OCI-LY1 (cell line): ENCODE results near the gene RRAGC.
"Not testable (repeated sequence)": the region's sequence is repeated elsewhere in the genome, so short reads cannot be mapped to it uniquely, and the experiment has no call there.

Source experiments
- H2AFZ ChIP-seq: fragments of 200-600 bp; sonication (generic), shearing (Covaris generic); 2 replicates; pipeline ENCODE4 v1.6.0; 2014; ENCODE audit warnings: antibody characterized with exemption, mild to moderate bottlenecking, low read length
- H3F3A ChIP-seq: fragments of 200-600 bp; sonication (generic), shearing (Covaris generic); 2 replicates; pipeline ENCODE4 v1.6.0; 2014; ENCODE audit warnings: mild to moderate bottlenecking, antibody characterized with exemption, low read length, moderate library complexity; ENCODE audit not compliant: insufficient read depth
- H3K27ac ChIP-seq: fragments of 200-600 bp; sonication (generic); 2 replicates; pipeline ENCODE4 v1.5.1; 2014; ENCODE audit warnings: low read length, mixed run types, mild to moderate bottlenecking, low read depth; ENCODE audit not compliant: poor library complexity, severe bottlenecking
- H3K27me3 ChIP-seq: fragments of 200-600 bp; sonication (generic); 2 replicates; pipeline ENCODE4 v1.6.0; 2014; ENCODE audit warnings: antibody characterized with exemption, mild to moderate bottlenecking, low read length, moderate library complexity; ENCODE audit not compliant: insufficient read depth
- H3K36me3 ChIP-seq: fragments of 200-600 bp; sonication (generic); 2 replicates; pipeline ENCODE4 v1.6.1; 2014; ENCODE audit warnings: mild to moderate bottlenecking, antibody characterized with exemption, low read length, moderate library complexity, mixed read lengths; ENCODE audit not compliant: insufficient read depth
- H3K4me1 ChIP-seq: fragments of 200-600 bp; sonication (generic); 2 replicates; pipeline ENCODE4 v1.5.1; 2014; ENCODE audit warnings: mild to moderate bottlenecking, low read length, moderate library complexity; ENCODE audit not compliant: insufficient read depth, severe bottlenecking
- H3K4me2 ChIP-seq: fragments of 200-600 bp; sonication (generic), shearing (Covaris generic); 2 replicates; pipeline ENCODE4 v1.6.1; 2014; ENCODE audit warnings: low read length
- H3K4me3 ChIP-seq: fragments of 200-600 bp; sonication (generic); 2 replicates; pipeline ENCODE4 v1.5.1; 2014; ENCODE audit warnings: low read length, low read depth, mild to moderate bottlenecking, mixed read lengths; ENCODE audit not compliant: poor library complexity, severe bottlenecking
- H3K79me2 ChIP-seq: fragments of 200-600 bp; shearing (Covaris generic); 2 replicates; pipeline ENCODE4 v1.6.1; 2016; ENCODE audit warnings: mixed run types, low read length, mixed read lengths; ENCODE audit not compliant: insufficient read depth
- H3K9ac ChIP-seq: fragments of 200-600 bp; sonication (generic), shearing (Covaris generic); 2 replicates; pipeline ENCODE4 v1.6.1; 2014; ENCODE audit warnings: mild to moderate bottlenecking, low read length, mixed read lengths
- H3K9me2 ChIP-seq: fragments of 200-600 bp; sonication (generic), shearing (Covaris generic); 2 replicates; pipeline ENCODE4 v1.6.1; 2014; ENCODE audit warnings: low read depth, mild to moderate bottlenecking, low read length, mixed read lengths
- H3K9me3 ChIP-seq: fragments of 200-600 bp; shearing (Covaris generic); 2 replicates; pipeline ENCODE4 v1.6.1; 2014; ENCODE audit warnings: low read length, mixed read lengths
- H4K20me1 ChIP-seq: fragments of 200-600 bp; sonication (generic), shearing (Covaris generic); 2 replicates; pipeline ENCODE4 v1.6.0; 2016; ENCODE audit warnings: mild to moderate bottlenecking, low read length; ENCODE audit not compliant: insufficient read depth
- EZH2 ChIP-seq: fragments of 200-600 bp; sonication (generic), shearing (Covaris generic); IDR thresholded peaks from 2 replicates; pipeline ENCODE4 v1.8.0; 2017; ENCODE audit warnings: borderline replicate concordance, mixed run types, mild to moderate bottlenecking, antibody characterized with exemption, low read length, moderate library complexity, mixed read lengths
- TF ChIP-seq, protein P1 (sequence below): fragments of 200-600 bp; sonication (generic), shearing (Covaris generic); IDR thresholded peaks from 2 replicates; pipeline ENCODE4 v1.5.1; 2017; ENCODE audit warnings: mild to moderate bottlenecking, antibody characterized with exemption, low read length, moderate library complexity, mixed read lengths

Gene RRAGC

DNA sequence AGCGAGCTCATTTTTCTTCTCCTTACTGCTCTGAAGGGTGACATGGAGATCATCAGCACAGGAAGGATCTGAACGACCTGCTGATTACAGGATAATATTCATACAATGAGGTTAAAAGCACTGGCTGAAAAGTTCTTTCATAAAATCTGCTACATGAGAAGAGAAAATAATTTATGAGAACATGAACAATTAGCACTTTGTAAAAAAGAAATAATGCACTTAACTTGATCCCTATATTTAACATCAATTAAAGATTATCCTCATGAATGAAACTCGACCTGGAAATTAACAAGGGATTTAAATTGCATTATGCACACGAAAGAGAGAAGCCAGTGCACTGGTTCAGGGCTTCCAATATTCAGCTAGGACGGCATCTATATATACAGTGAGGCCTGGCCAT lies 46.6 kb downstream of the RRAGC start:
- Histone ChIP-seq H3K9me3 (no peaks in the 10 kb centered on the region), H3K4me2 (no peak overlapping the region), H3K9ac (no peak overlapping the region), H3K27ac (no peak overlapping the region), H3K4me3 (no peak overlapping the region), H3K36me3 (no peaks in the 10 kb centered on the region), H3F3A (no peaks in the 10 kb centered on the region), H3K4me1 (no peaks in the 10 kb centered on the region), H2AFZ (no peak overlapping the region), H3K79me2 (no peaks in the 10 kb centered on the region), H4K20me1 (no peaks in the 10 kb centered on the region), H3K9me2 (no peaks in the 10 kb centered on the region), H3K27me3 (0 out of 2 replicates have a peak, but pooled peaks cover 4% of the 10 kb centered on the region)
- TF ChIP-seq, protein P1, sequence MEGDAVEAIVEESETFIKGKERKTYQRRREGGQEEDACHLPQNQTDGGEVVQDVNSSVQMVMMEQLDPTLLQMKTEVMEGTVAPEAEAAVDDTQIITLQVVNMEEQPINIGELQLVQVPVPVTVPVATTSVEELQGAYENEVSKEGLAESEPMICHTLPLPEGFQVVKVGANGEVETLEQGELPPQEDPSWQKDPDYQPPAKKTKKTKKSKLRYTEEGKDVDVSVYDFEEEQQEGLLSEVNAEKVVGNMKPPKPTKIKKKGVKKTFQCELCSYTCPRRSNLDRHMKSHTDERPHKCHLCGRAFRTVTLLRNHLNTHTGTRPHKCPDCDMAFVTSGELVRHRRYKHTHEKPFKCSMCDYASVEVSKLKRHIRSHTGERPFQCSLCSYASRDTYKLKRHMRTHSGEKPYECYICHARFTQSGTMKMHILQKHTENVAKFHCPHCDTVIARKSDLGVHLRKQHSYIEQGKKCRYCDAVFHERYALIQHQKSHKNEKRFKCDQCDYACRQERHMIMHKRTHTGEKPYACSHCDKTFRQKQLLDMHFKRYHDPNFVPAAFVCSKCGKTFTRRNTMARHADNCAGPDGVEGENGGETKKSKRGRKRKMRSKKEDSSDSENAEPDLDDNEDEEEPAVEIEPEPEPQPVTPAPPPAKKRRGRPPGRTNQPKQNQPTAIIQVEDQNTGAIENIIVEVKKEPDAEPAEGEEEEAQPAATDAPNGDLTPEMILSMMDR: no peak
- no peak for TF ChIP-seq EZH2

DNA sequence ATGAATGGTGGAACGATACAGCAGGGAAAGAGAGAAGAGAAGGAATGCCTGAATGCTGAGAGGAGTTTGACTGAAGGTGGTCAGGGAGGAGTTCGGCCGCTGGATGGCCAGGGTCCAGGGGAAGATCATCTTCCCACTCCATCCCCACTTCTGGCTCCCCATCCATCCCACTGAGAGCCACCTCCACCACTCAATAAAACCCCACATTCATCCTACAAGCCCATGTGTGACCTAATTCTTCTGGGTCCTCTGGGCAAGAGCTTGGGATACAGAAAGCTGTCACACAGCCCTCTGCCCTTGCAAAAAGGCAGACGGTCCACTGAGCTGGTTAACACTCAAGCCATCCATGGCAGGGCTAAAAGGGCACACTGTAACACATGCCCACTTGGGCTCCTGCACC lies 48.1 kb downstream of the RRAGC start:
- not testable (repeated sequence) for H2AFZ ChIP-seq, H3K4me3 ChIP-seq, H3K27me3 ChIP-seq, H3K4me1 ChIP-seq, H3K79me2 ChIP-seq, H3K9ac ChIP-seq, H3K9me2 ChIP-seq, H3K36me3 ChIP-seq, H3K9me3 ChIP-seq, H3K27ac ChIP-seq, H3K4me2 ChIP-seq, H4K20me1 ChIP-seq, H3F3A ChIP-seq

DNA sequence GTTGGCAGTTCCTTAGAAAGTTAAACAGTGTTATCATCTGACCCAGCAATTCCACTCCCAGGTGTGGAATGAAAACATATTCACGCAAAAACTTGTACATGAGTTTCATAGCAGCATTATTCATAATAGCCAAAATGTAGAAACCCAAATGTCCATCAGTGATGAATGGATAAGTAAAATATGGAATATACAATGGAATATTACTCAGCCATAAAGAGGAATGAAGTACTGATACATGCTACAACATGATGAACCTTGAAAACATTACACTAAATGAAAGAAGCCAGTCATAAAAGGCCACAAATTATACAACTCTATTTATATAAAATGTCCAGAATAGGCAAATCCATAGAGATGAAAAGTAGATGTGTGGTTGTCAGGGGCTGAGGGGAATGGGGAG lies 53.5 kb downstream of the RRAGC start:
- no peaks in the 10 kb centered on the region for H3K79me2 ChIP-seq
- no peaks in the 10 kb centered on the region for H3K27me3 ChIP-seq
- no peaks in the 10 kb centered on the region for H3K9me2 ChIP-seq
- H3F3A ChIP-seq: no peaks in the 10 kb centered on the region
- H3K9me3 ChIP-seq: no peaks in the 10 kb centered on the region
- H4K20me1 ChIP-seq: no peaks in the 10 kb centered on the region
- H2AFZ ChIP-seq: no peak overlapping the region
- no peak overlapping the region for H3K4me2 ChIP-seq
- H3K36me3 ChIP-seq: no peaks in the 10 kb centered on the region
- H3K4me3 ChIP-seq: no peak overlapping the region
- no peak for TF ChIP-seq EZH2
- TF ChIP-seq, protein P1: no peak
- H3K4me1 ChIP-seq: no peaks in the 10 kb centered on the region
- no peak overlapping the region for H3K9ac ChIP-seq
- no peak overlapping the region for H3K27ac ChIP-seq

DNA sequence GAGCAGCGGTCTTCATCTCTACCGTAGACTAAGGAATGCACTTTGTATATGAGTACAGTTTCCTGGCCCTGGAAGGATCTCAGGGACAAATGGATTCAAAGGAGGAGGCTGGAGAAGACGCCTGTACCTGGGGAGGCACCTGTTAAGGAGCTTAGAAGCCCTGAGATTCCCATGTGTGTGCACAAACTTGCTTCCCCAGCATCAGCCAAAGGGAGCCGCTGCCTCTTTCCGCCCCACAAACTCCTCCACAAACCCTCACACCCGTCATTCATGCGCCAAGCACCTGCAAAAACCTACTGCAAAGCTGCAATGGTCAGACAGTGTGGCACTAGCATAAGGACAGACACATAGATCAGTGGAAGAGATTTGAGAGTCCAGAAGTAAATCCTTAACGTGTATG lies 54.5 kb downstream of the RRAGC start:
- H3K4me2 ChIP-seq: no peak overlapping the region
- no peak overlapping the region for H3K27ac ChIP-seq
- H3K4me3 ChIP-seq: no peak overlapping the region
- no peaks in the 10 kb centered on the region for H3K27me3 ChIP-seq
- no peaks in the 10 kb centered on the region for H3K9me3 ChIP-seq
- no peaks in the 10 kb centered on the region for H3K4me1 ChIP-seq
- H2AFZ ChIP-seq: no peak overlapping the region
- no peak for TF ChIP-seq EZH2
- TF ChIP-seq, protein P1: no peak
- H3K79me2 ChIP-seq: no peaks in the 10 kb centered on the region
- no peaks in the 10 kb centered on the region for H3K36me3 ChIP-seq
- H3F3A ChIP-seq: no peaks in the 10 kb centered on the region
- H4K20me1 ChIP-seq: no peaks in the 10 kb centered on the region
- H3K9ac ChIP-seq: no peak overlapping the region
- no peaks in the 10 kb centered on the region for H3K9me2 ChIP-seq
